ENCODE data around the gene FYCO1.

The FYCO1 gene

GRCh38 chr3:45927881-45928280, 67.7 kb downstream of the FYCO1 start:
- TF ChIP-seq SPI1 (IDR thresholded peaks at IDR 0.05; ENCODE audit: borderline replicate concordance, low read depth) (no peak), REST (IDR thresholded peaks at IDR 0.05; ENCODE audit: insufficient replicate concordance, low read depth) (no peak), GABPA (IDR thresholded peaks at IDR 0.05; ENCODE audit: low read depth) (no peak), POLR2AphosphoS5 (IDR thresholded peaks at IDR 0.05; ENCODE audit: low read depth) (no peak), CTCF (IDR thresholded peaks at IDR 0.05; ENCODE audit: insufficient read depth, low read length) (no peak)
- DNase-seq (ENCODE audit: low read depth in 1 of 2, low spot score in 1 of 2), result no peak
- no peak overlapping the region for H3K27ac ChIP-seq (replicated peaks)
- H3K27me3 ChIP-seq (ENCODE audit: insufficient read depth, poor library complexity, severe bottlenecking), result no peaks in the 10 kb centered on the region
- H3K4me3 ChIP-seq (replicated peaks; ENCODE audit: insufficient read depth, low read length), result no peak overlapping the region

GRCh38 chr3:45923755-45924154, 71.9 kb downstream of the FYCO1 start:
- H3K4me3 ChIP-seq (replicated peaks; ENCODE audit: insufficient read depth, low read length), result no peak overlapping the region
- DNase-seq (ENCODE audit: low read depth in 1 of 2, low spot score in 1 of 2), result no peak
- TF ChIP-seq CTCF (IDR thresholded peaks at IDR 0.05; ENCODE audit: insufficient read depth, low read length), result no peak
- no peak for TF ChIP-seq SPI1 (IDR thresholded peaks at IDR 0.05; ENCODE audit: borderline replicate concordance, low read depth)
- TF ChIP-seq POLR2AphosphoS5 (IDR thresholded peaks at IDR 0.05; ENCODE audit: low read depth), result no peak
- TF ChIP-seq GABPA (IDR thresholded peaks at IDR 0.05; ENCODE audit: low read depth), result no peak
- TF ChIP-seq REST (IDR thresholded peaks at IDR 0.05; ENCODE audit: insufficient replicate concordance, low read depth), result no peak
- H3K27ac ChIP-seq (replicated peaks), result no peak overlapping the region
- no peaks in the 10 kb centered on the region for H3K27me3 ChIP-seq (ENCODE audit: insufficient read depth, poor library complexity, severe bottlenecking)

DNA sequence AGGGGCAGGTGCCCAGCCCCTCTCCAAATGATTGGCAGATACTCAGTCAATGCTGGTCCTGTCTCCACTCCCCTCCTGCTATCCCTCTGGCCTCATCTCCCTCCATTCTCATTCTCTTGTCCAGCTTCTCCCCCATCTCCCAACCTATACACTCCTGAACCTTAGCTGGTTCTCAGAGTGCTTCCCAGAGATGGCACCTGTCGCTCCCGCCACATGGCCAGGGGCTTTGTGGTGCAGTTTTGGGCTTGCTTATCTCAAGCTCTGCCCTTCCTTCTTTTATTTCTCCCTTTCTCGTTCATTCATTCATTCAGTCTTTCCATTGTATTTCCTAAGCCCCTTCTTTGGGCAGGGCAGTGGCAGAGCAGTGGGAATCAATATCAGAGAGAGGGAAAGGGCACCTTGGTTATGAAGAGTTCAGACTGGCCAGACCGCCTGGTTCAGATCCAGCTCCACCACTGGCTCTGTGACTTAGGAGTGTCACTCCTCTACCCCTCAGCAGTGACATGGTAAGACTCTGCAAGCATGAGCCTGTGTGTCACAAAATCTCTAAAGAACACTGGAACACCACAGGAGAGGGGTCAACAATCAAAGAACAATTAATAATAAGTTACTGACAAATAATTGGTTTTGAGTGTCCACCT, 72.6 kb downstream of the FYCO1 start:
- no peak for DNase-seq (ENCODE audit: low read depth in 1 of 2, low spot score in 1 of 2)
- no peak overlapping the region for H3K4me3 ChIP-seq (replicated peaks; ENCODE audit: insufficient read depth, low read length)
- H3K27me3 ChIP-seq (ENCODE audit: insufficient read depth, poor library complexity, severe bottlenecking), result no peaks in the 10 kb centered on the region
- no peak for TF ChIP-seq CTCF (IDR thresholded peaks at IDR 0.05; ENCODE audit: insufficient read depth, low read length)
- no peak for TF ChIP-seq REST (IDR thresholded peaks at IDR 0.05; ENCODE audit: insufficient replicate concordance, low read depth)
- TF ChIP-seq SPI1 (IDR thresholded peaks at IDR 0.05; ENCODE audit: borderline replicate concordance, low read depth), result no peak
- no peak overlapping the region for H3K27ac ChIP-seq (replicated peaks)

Measured in HL-60 (cell line).